ENCODE data around the gene LSMEM2. TPM values are rescaled to one million over a fixed set of nuclear protein-coding genes. Genes with fewer than 3 reads are reported as not detected.

LSMEM2 gene
- total and polyA plus RNA-seq, 2 of the 8 experiments (the other 6 are each of a cell fraction or from before 2014, with no cell fraction given): 0.58 to 0.68 TPM

DNA sequence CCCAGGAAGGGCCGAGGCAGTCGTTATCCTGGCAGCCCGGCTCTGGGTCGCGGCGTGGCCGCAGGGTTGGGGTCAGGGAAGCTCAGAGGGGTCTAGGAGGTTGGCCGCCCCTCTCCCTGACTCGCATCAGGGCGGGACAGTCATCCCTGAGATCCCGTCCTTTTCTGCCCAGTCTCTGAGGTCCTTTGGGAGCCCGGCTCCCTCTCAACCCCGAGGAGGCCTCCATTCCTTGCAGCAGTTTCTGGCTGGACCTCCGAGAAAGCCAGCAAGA, 43.2 kb downstream of the LSMEM2 start (continued):
- TF ChIP-seq JUND (IDR thresholded peaks at IDR 0.05; ENCODE audit: low read length): no peak
- TF ChIP-seq CHD2 (IDR thresholded peaks at IDR 0.05; ENCODE audit: low read length): no peak
- no peak for TF ChIP-seq RNF2 (IDR thresholded peaks at IDR 0.05; ENCODE audit: borderline replicate concordance, low read depth, low read length, missing control alignments, poor library complexity, severe bottlenecking)
- TF ChIP-seq, protein P1, sequence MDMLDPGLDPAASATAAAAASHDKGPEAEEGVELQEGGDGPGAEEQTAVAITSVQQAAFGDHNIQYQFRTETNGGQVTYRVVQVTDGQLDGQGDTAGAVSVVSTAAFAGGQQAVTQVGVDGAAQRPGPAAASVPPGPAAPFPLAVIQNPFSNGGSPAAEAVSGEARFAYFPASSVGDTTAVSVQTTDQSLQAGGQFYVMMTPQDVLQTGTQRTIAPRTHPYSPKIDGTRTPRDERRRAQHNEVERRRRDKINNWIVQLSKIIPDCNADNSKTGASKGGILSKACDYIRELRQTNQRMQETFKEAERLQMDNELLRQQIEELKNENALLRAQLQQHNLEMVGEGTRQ (IDR thresholded peaks at IDR 0.05; ENCODE audit: low read length): no peak
- TF ChIP-seq NANOG (IDR thresholded peaks at IDR 0.05; ENCODE audit: insufficient read depth, low read depth, low read length, poor library complexity, severe bottlenecking): no peak
- no peak for TF ChIP-seq SIX5 (IDR thresholded peaks at IDR 0.05; ENCODE audit: low read depth, low read length)
- no peak for TF ChIP-seq SIRT6 (IDR thresholded peaks at IDR 0.05; ENCODE audit: low read length)
- TF ChIP-seq TBP (IDR thresholded peaks at IDR 0.05; ENCODE audit: low read depth, low read length): no peak
- TF ChIP-seq YY1 (IDR thresholded peaks at IDR 0.05; ENCODE audit: low read depth, low read length): no peak
- TF ChIP-seq HDAC6 (IDR thresholded peaks at IDR 0.05; ENCODE audit: low read depth, low read length): no peak
- TF ChIP-seq, protein P2, sequence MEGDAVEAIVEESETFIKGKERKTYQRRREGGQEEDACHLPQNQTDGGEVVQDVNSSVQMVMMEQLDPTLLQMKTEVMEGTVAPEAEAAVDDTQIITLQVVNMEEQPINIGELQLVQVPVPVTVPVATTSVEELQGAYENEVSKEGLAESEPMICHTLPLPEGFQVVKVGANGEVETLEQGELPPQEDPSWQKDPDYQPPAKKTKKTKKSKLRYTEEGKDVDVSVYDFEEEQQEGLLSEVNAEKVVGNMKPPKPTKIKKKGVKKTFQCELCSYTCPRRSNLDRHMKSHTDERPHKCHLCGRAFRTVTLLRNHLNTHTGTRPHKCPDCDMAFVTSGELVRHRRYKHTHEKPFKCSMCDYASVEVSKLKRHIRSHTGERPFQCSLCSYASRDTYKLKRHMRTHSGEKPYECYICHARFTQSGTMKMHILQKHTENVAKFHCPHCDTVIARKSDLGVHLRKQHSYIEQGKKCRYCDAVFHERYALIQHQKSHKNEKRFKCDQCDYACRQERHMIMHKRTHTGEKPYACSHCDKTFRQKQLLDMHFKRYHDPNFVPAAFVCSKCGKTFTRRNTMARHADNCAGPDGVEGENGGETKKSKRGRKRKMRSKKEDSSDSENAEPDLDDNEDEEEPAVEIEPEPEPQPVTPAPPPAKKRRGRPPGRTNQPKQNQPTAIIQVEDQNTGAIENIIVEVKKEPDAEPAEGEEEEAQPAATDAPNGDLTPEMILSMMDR (IDR thresholded peaks at IDR 0.05; ENCODE audit: control extremely low read depth in 1 of 3, insufficient read depth in 1 of 3, low read depth in 1 of 3, low read length in 3 of 3): no peak
- TF ChIP-seq TAF1 (IDR thresholded peaks at IDR 0.05; ENCODE audit: low read depth, low read length): no peak; the same call in 1 of the 2 replicates
- TF ChIP-seq POLR2A (IDR thresholded peaks at IDR 0.05; ENCODE audit: control extremely low read depth in 1 of 2, low read depth in 2 of 2, low read length in 2 of 2): peak in 1 of 2 experiments; percentile 16; a peak in 1 of 3 replicates
- TF ChIP-seq CBX8 (IDR thresholded peaks at IDR 0.05; ENCODE audit: borderline replicate concordance, low read depth, low read length): no peak
- no peak for TF ChIP-seq SRF (IDR thresholded peaks at IDR 0.05; ENCODE audit: low read depth, low read length)
- TF ChIP-seq, protein P3, sequence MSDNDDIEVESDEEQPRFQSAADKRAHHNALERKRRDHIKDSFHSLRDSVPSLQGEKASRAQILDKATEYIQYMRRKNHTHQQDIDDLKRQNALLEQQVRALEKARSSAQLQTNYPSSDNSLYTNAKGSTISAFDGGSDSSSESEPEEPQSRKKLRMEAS (IDR thresholded peaks at IDR 0.05): no peak
- TF ChIP-seq SAP30 (IDR thresholded peaks at IDR 0.05; ENCODE audit: insufficient read depth, insufficient replicate concordance, low read length): peak; percentile 20
- TF ChIP-seq SP4 (IDR thresholded peaks at IDR 0.05; ENCODE audit: low read length): no peak
